ENCODE results near the gene DUSP8.

DUSP8 gene

DNA sequence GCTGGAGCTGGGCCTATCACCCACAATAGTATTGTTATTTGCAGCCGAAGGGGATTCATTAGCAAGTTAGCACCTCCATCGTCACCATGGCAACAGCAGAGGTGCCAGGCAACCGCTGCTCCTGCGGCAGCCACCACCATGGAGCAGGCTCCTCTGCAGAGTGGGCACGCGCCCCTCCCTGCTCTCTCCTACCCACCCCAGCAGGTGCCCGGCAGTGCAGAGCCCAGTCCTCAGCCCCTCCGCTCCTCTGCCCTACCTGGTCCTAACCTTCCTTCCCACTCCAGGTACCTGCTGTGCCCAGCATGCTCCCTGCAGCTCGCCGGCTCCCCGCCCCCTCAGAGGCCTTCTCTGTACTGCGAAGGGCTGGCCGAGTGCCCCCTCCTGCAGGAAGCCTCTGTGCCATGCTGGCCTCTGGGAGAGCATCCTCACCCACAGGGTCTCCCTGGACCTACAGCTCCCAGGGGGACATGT, 3.6 kb downstream of the DUSP8 start:
- H3K4ac ChIP-seq (ENCODE audit: low read length): no peak overlapping the region
- no peak overlapping the region for H4K91ac ChIP-seq (ENCODE audit: low read depth, low read length, poor library complexity)
- H2AK5ac ChIP-seq (ENCODE audit: low read depth, low read length): peak overlapping the region; percentile 76
- no peak overlapping the region for H3K9ac ChIP-seq (ENCODE audit: low read depth, low read length, poor library complexity)
- no peak overlapping the region for H3K4me2 ChIP-seq (ENCODE audit: insufficient read depth, low read length, poor library complexity, severe bottlenecking)
- H3K9me3 ChIP-seq (replicated peaks in 1 of 2; ENCODE audit: control insufficient read depth in 2 of 2, insufficient read depth in 1 of 2, low read depth in 1 of 2, low read length in 2 of 2): peaks cover 0 to 3% of the 10 kb centered on the region in 2 donors
- no peak overlapping the region for H3K4me3 ChIP-seq (ENCODE audit: low read length in 2 of 2)
- H3K18ac ChIP-seq (ENCODE audit: low read length): peak overlapping the region; percentile 85
- no peak for DNase-seq (ENCODE audit: low spot score)
- H2BK15ac ChIP-seq (ENCODE audit: low read length): no peak overlapping the region
- no peak overlapping the region for H3K14ac ChIP-seq (ENCODE audit: low read length)
- peaks cover 7% of the 10 kb centered on the region for H3K79me1 ChIP-seq (ENCODE audit: low read depth, low read length)
- peaks cover 21 to 28% of the 10 kb centered on the region in 2 donors for H3K4me1 ChIP-seq (ENCODE audit: control insufficient read depth in 2 of 2, insufficient read depth in 1 of 2, low read depth in 1 of 2, low read length in 2 of 2)
- peak overlapping the region; percentile 0 for H3K23ac ChIP-seq (ENCODE audit: low read depth, low read length, poor library complexity)
- no peak overlapping the region for H3K27ac ChIP-seq (replicated peaks; ENCODE audit: low read length)
- peaks cover 10 to 65% (median 22%) of the 10 kb centered on the region in 3 experiments for H3K27me3 ChIP-seq (ENCODE audit: control insufficient read depth in 3 of 3, insufficient read depth in 3 of 3, low read depth in 1 of 3, low read length in 3 of 3)
- no peak overlapping the region for H4K8ac ChIP-seq (ENCODE audit: low read depth, low read length)
- no peak overlapping the region for H2BK12ac ChIP-seq (ENCODE audit: low read length)
- H2BK5ac ChIP-seq (ENCODE audit: low read length): peak overlapping the region; percentile 11
- H2BK120ac ChIP-seq (ENCODE audit: low read depth, low read length): no peak overlapping the region
- no peak overlapping the region for H2AFZ ChIP-seq (ENCODE audit: low read length)
- no CpG with 5 or more reads among the region's 13 CpGs for whole genome bisulfite sequencing, 2 donors (ENCODE audit: extremely low coverage in 2 of 2, insufficient read length in 2 of 2, insufficient replicate concordance in 1 of 2)
- H3K36me3 ChIP-seq (replicated peaks in 1 of 2; ENCODE audit: control insufficient read depth in 2 of 2, insufficient read depth in 2 of 2, low read length in 2 of 2): peaks cover 0 to 2% of the 10 kb centered on the region in 2 donors

DNA sequence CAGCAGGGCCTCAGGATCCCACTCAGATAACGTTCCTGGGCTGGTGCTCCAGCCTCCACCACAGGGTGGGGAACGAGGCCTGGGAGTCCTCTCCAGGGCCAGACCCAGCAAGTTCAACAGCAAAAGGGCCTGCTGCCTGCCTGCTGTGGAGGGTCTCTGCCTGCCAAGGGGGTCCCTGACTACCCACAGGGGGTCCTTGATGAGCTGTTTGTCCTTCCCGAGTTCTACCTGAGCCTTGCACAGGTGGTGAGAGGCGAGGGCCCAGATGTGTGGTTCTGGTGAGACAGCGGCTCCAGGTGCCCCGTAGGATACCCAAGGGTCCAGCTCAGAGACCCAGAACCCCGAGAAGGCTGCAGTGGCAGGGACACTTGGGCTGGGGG, 4.4 kb downstream of the DUSP8 start:
- no peak overlapping the region for H3K4ac ChIP-seq (ENCODE audit: low read length)
- H3K9ac ChIP-seq (ENCODE audit: low read depth, low read length, poor library complexity): no peak overlapping the region
- no peak overlapping the region for H3K4me2 ChIP-seq (ENCODE audit: insufficient read depth, low read length, poor library complexity, severe bottlenecking)
- H3K79me1 ChIP-seq (ENCODE audit: low read depth, low read length): peaks cover 7% of the 10 kb centered on the region
- peaks cover 21 to 28% of the 10 kb centered on the region in 2 donors for H3K4me1 ChIP-seq (ENCODE audit: control insufficient read depth in 2 of 2, insufficient read depth in 1 of 2, low read depth in 1 of 2, low read length in 2 of 2)
- H4K8ac ChIP-seq (ENCODE audit: low read depth, low read length): no peak overlapping the region
- peaks cover 3 to 60% (median 15%) of the 10 kb centered on the region in 3 experiments for H3K27me3 ChIP-seq (ENCODE audit: control insufficient read depth in 3 of 3, insufficient read depth in 3 of 3, low read depth in 1 of 3, low read length in 3 of 3)
- H2BK120ac ChIP-seq (ENCODE audit: low read depth, low read length): no peak overlapping the region
- no peak overlapping the region for H2BK15ac ChIP-seq (ENCODE audit: low read length)
- H3K4me3 ChIP-seq (ENCODE audit: low read length in 2 of 2): no peak overlapping the region
- H3K27ac ChIP-seq (replicated peaks; ENCODE audit: low read length): no peak overlapping the region
- H2BK5ac ChIP-seq (ENCODE audit: low read length): peak overlapping the region; percentile 11
- H3K14ac ChIP-seq (ENCODE audit: low read length): peak overlapping the region; percentile 89
- no peak overlapping the region for H4K91ac ChIP-seq (ENCODE audit: low read depth, low read length, poor library complexity)
- H3K23ac ChIP-seq (ENCODE audit: low read depth, low read length, poor library complexity): no peak overlapping the region
- H3K9me3 ChIP-seq (replicated peaks in 1 of 2; ENCODE audit: control insufficient read depth in 2 of 2, insufficient read depth in 1 of 2, low read depth in 1 of 2, low read length in 2 of 2): peaks cover 0 to 3% of the 10 kb centered on the region in 2 donors
- DNase-seq (ENCODE audit: low spot score): no peak
- no peak overlapping the region for H2AFZ ChIP-seq (ENCODE audit: low read length)
- H2BK12ac ChIP-seq (ENCODE audit: low read length): no peak overlapping the region
- no CpG with 5 or more reads among the region's 7 CpGs for WGBS, 2 donors (ENCODE audit: extremely low coverage in 2 of 2, insufficient read length in 2 of 2, insufficient replicate concordance in 1 of 2)
- peak overlapping the region; percentile 76 for H2AK5ac ChIP-seq (ENCODE audit: low read depth, low read length)
- H3K18ac ChIP-seq (ENCODE audit: low read length): peak overlapping the region; percentile 35
- peaks cover 0 to 3% of the 10 kb centered on the region in 2 donors for H3K36me3 ChIP-seq (replicated peaks in 1 of 2; ENCODE audit: control insufficient read depth in 2 of 2, insufficient read depth in 2 of 2, low read length in 2 of 2)

DNA sequence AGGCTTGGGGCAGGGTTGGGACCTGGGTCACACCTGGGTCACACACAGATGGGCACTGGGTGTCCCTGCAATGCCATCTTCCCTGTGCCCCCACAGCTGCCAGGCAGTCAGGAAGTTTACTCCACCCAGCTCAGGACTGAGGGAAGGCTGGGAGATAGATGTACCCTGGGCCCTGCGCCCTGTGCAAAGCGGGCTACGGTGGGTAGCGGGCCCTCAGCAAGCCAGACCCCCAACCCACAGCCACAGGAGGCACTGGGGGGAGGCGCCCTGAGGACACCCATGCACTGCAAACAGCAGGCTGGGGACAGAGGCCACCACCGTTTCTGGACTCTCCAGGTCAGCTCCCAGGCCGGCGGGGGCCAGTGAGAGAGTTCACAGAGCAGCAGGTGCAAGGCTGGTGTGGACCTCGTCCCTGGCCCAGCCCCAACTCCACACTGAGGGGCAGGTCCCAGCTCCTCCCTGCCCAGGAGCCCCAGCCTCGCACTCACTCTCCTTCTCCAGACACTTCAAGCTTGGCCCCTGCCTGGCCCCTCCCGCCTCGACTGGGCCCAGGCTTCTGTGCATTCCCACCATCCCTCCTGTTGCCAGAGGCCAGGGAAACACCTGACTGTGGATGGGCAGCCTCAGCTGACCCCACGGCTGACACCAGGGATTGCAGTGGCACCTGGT, 4.9 kb downstream of the DUSP8 start:
- Histone ChIP-seq H3K79me1 (ENCODE audit: low read depth, low read length) (peaks cover 7% of the 10 kb centered on the region), H3K27me3 (ENCODE audit: control insufficient read depth in 3 of 3, insufficient read depth in 3 of 3, low read depth in 1 of 3, low read length in 3 of 3) (peaks cover 0 to 60% (median 12%) of the 10 kb centered on the region in 3 experiments), H2BK12ac (ENCODE audit: low read length) (no peak overlapping the region), H3K4me3 (ENCODE audit: low read length in 2 of 2) (no peak overlapping the region), H4K91ac (ENCODE audit: low read depth, low read length, poor library complexity) (no peak overlapping the region), H3K4me1 (ENCODE audit: control insufficient read depth in 2 of 2, insufficient read depth in 1 of 2, low read depth in 1 of 2, low read length in 2 of 2) (peaks cover 21 to 28% of the 10 kb centered on the region in 2 donors), H3K4ac (ENCODE audit: low read length) (peak overlapping the region; percentile 66), H3K4me2 (ENCODE audit: insufficient read depth, low read length, poor library complexity, severe bottlenecking) (no peak overlapping the region), H2AK5ac (ENCODE audit: low read depth, low read length) (peak overlapping the region; percentile 81), H2BK15ac (ENCODE audit: low read length) (peak overlapping the region; percentile 27), H3K27ac (replicated peaks; ENCODE audit: low read length) (no peak overlapping the region), H3K36me3 (replicated peaks in 1 of 2; ENCODE audit: control insufficient read depth in 2 of 2, insufficient read depth in 2 of 2, low read length in 2 of 2) (peaks cover 0 to 6% of the 10 kb centered on the region in 2 donors), H3K9me3 (replicated peaks in 1 of 2; ENCODE audit: control insufficient read depth in 2 of 2, insufficient read depth in 1 of 2, low read depth in 1 of 2, low read length in 2 of 2) (peaks cover 0 to 3% of the 10 kb centered on the region in 2 donors), H3K9ac (ENCODE audit: low read depth, low read length, poor library complexity) (peak overlapping the region; percentile 21), H3K14ac (ENCODE audit: low read length) (peak overlapping the region; percentile 89), H3K23ac (ENCODE audit: low read depth, low read length, poor library complexity) (peak overlapping the region; percentile 73), H3K18ac (ENCODE audit: low read length) (peak overlapping the region; percentile 48), H2AFZ (ENCODE audit: low read length) (no peak overlapping the region), H2BK5ac (ENCODE audit: low read length) (peak overlapping the region; percentile 24), H4K8ac (ENCODE audit: low read depth, low read length) (no peak overlapping the region), H2BK120ac (ENCODE audit: low read depth, low read length) (no peak overlapping the region)
- WGBS, 2 donors (ENCODE audit: extremely low coverage in 2 of 2, insufficient read length in 2 of 2, insufficient replicate concordance in 1 of 2): no CpG with 5 or more reads among the region's 13 CpGs
- no peak for DNase-seq (ENCODE audit: low spot score)

DNA sequence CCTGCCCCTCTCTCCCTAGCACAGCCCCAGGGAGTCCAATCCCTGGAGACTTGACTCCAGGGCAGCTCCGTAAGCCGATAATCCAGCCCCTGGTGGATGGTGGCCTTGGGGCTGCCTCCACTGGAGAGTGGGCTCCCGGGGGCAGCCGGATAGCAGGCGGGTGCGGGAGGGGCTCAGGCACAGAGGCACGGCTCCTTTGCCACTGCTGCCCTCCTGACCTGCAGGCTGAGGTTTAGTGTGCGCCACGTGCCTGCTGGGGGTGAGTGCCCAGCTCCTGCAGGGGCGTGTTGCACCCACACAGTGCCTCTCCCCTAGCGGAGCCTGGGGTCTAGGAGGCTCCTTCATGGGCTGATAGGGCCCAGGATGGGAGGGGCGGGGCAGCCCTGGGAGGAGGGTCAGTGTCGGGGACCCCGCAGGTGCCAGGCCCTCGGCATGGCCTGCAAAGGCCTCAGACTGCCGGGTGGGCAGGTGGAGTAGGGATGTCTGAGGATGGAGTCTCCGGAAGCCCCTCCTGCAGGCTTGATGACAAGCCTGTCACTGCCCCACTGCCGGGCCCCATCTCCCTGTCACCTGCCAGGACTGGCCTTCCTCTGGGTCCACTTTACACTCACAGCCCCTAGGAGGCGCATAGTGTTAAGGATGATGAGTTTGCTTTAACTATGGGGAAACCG, 5.6 kb downstream of the DUSP8 start:
- no peak for DNase-seq (ENCODE audit: low spot score)
- no peak overlapping the region for H3K14ac ChIP-seq (ENCODE audit: low read length)
- peaks cover 7% of the 10 kb centered on the region for H3K79me1 ChIP-seq (ENCODE audit: low read depth, low read length)
- H3K36me3 ChIP-seq (replicated peaks in 1 of 2; ENCODE audit: control insufficient read depth in 2 of 2, insufficient read depth in 2 of 2, low read length in 2 of 2): peaks cover 0 to 7% of the 10 kb centered on the region in 2 donors
- no peak overlapping the region for H4K91ac ChIP-seq (ENCODE audit: low read depth, low read length, poor library complexity)
- H2BK12ac ChIP-seq (ENCODE audit: low read length): no peak overlapping the region
- WGBS, 2 donors (ENCODE audit: extremely low coverage in 2 of 2, insufficient read length in 2 of 2, insufficient replicate concordance in 1 of 2): no CpG with 5 or more reads among the region's 20 CpGs
- H2BK120ac ChIP-seq (ENCODE audit: low read depth, low read length): no peak overlapping the region
- H3K27ac ChIP-seq (replicated peaks; ENCODE audit: low read length): no peak overlapping the region
- no peak overlapping the region for H3K4me3 ChIP-seq (ENCODE audit: low read length in 2 of 2)
- peak overlapping the region; percentile 21 for H3K9ac ChIP-seq (ENCODE audit: low read depth, low read length, poor library complexity)
- peaks cover 0 to 60% (median 11%) of the 10 kb centered on the region in 3 experiments for H3K27me3 ChIP-seq (ENCODE audit: control insufficient read depth in 3 of 3, insufficient read depth in 3 of 3, low read depth in 1 of 3, low read length in 3 of 3)
- H2BK5ac ChIP-seq (ENCODE audit: low read length): peak overlapping the region; percentile 24
- peaks cover 0 to 3% of the 10 kb centered on the region in 2 donors for H3K9me3 ChIP-seq (replicated peaks in 1 of 2; ENCODE audit: control insufficient read depth in 2 of 2, insufficient read depth in 1 of 2, low read depth in 1 of 2, low read length in 2 of 2)
- H3K4me2 ChIP-seq (ENCODE audit: insufficient read depth, low read length, poor library complexity, severe bottlenecking): no peak overlapping the region
- no peak overlapping the region for H2AFZ ChIP-seq (ENCODE audit: low read length)
- no peak overlapping the region for H3K4ac ChIP-seq (ENCODE audit: low read length)
- H4K8ac ChIP-seq (ENCODE audit: low read depth, low read length): no peak overlapping the region
- H2BK15ac ChIP-seq (ENCODE audit: low read length): no peak overlapping the region
- peak overlapping the region; percentile 73 for H3K23ac ChIP-seq (ENCODE audit: low read depth, low read length, poor library complexity)
- H3K18ac ChIP-seq (ENCODE audit: low read length): peak overlapping the region; percentile 66
- H2AK5ac ChIP-seq (ENCODE audit: low read depth, low read length): peak overlapping the region; percentile 81
- H3K4me1 ChIP-seq (ENCODE audit: control insufficient read depth in 2 of 2, insufficient read depth in 1 of 2, low read depth in 1 of 2, low read length in 2 of 2): peaks cover 21 to 28% of the 10 kb centered on the region in 2 donors
